Posterior cingulate gyrus (tissue), 11 donors: ENCODE results near the gene WEE2.
A peak's percentile ranks its signal among the peaks of the same experiment; 100 is the strongest.
"Not testable (repeated sequence)": the region's sequence is repeated elsewhere in the genome, so short reads cannot be mapped to it uniquely, and the experiment has no call there.

ENCODE experiments used
- DNase-seq, 10 donors: peaks; one replicate each; pipeline versions ENCODE4 v3.0.0 to v3.0.0-alpha.2; 2020 to 2021; ENCODE audit warnings: mixed read lengths in 3 of 10
- intact Hi-C: fragments of 100-400 bp; cut with DNase I; formaldehyde crosslinking; loops from one replicate; pipeline ENCODE4 v1.15.1; 2023

WEE2 gene

DNA sequence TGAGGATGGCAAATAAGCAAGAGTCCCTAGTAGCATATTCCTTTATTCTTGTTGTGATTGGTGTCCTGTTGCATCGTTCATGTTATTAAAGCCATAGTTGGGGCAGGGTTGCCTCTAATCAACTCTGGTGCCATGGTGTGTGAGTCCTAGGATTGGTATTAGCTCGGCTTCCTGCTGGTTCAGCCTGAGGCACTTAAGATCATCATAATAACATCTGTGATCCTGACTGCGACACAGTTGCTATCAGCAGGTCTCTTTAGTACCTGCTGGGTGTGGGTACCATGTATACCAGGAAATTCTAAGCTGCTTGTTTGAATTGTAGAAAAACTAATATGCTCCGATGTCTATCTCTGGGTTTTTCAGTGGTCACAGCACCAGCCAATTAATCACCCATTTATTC lies 1.6 kb downstream of the WEE2 start:
- intact Hi-C loops, result no loop called here
- no peak for DNase-seq

DNA sequence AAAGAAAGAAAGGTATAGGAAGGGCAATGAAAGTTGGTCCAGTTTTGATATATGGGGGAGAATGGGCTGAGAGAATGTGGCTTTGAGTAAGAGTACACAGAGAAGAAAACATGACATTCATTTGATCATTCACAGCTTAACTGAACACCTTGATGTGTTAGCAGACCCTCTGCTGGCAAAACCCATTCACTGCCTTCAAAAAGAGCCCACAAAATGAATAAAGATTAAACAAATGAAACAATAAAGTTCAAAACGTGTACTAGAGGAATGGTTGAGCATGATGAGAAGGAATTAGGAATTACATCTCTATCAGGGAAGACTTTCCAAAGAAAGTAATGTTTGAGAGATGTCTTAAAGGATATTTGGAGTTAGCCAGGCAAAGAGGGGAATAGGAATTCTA lies 2.1 kb downstream of the WEE2 start:
- intact Hi-C loops, result no loop called here
- DNase-seq, result no peak

DNA sequence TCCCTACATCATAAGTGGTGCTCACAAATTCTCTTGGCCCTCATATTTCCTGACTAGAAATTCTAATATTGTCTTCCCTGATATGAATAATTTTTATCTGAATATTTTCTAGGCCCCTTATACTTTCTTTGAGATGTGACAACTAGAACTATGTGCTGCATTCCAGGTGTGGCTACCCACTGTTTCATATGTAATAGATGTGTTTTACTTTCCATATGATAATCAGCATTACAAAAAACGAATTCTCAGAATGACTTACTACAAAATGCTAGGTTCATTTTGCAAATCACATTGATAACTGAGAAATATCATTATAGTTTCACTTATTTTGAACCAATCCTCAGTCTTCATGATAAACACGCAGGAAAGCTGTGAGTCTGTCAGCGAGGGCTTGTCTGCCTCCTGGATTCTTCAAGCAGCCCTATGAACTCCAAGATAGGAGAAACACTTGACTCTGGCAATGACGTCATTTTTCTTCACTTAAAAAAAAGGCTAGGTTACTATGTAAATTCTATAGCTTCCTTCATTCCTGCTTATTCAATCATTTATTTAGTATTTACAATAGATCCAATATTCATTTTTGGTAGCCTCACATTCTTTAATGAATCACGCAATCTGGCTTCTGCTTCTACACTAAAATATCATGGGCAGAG lies 4.6 kb downstream of the WEE2 start:
- no peak for DNase-seq
- intact Hi-C loops, result no loop called here

DNA sequence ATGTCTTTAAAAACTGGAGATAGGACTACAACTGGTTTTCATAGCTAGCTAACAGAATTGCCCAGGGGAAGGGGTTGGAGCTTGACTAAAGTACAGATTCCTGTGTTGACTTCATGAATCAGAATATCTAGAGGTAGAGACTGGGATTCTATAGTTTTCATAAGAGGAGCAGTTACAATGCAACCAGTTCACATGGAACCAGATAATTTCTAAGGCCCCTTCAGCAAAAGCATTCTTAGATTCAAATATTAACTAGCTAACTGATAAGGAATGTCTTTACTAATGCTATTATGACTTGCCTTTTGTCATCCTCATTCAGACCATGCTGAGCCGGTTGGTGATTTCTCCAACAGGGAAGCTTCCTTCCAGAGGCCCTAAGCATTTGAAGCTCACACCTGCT lies 5.7 kb downstream of the WEE2 start:
- intact Hi-C loops, result no loop called here
- DNase-seq, result no peak

DNA sequence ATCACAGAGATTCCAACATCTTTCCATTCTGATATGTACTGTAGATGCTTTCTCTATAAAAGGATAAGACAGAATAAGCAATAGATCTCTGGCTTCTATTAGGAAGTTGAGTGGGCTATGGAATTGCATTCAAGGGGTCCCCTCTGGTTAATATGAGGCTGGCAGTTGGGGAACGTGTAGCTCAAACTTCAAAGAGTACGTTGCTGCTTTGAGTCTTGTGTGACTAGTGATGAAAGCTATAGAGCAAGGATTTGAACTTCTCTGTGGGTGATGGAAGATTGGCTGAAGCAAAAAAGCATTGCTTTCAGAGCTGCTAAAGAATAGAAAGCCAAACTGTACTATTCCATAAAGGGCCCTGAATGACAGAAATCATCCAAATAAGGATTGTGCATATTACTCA lies 6.4 kb downstream of the WEE2 start:
- no peak for DNase-seq
- intact Hi-C loops, result no loop called here

DNA sequence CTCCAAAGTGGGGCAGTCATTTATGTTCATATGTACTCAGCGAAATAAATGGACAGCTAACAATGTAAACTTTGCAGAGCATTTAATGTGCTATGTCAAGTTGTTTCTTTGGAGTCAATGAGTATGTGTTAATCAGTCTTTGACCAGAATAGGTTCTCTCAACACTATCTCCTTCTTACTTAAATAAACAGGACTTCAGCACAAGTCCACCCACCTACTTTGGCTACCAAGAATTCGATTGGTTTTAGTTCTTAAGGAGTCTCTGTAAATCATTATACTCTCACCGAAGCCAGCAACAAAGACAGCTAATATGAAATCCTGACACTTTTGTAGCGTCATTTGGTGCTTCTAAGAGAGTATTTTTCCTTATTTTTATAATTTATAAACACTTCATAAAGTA lies 6.9 kb downstream of the WEE2 start:
- intact Hi-C loops, result no loop called here
- no peak for DNase-seq

DNA sequence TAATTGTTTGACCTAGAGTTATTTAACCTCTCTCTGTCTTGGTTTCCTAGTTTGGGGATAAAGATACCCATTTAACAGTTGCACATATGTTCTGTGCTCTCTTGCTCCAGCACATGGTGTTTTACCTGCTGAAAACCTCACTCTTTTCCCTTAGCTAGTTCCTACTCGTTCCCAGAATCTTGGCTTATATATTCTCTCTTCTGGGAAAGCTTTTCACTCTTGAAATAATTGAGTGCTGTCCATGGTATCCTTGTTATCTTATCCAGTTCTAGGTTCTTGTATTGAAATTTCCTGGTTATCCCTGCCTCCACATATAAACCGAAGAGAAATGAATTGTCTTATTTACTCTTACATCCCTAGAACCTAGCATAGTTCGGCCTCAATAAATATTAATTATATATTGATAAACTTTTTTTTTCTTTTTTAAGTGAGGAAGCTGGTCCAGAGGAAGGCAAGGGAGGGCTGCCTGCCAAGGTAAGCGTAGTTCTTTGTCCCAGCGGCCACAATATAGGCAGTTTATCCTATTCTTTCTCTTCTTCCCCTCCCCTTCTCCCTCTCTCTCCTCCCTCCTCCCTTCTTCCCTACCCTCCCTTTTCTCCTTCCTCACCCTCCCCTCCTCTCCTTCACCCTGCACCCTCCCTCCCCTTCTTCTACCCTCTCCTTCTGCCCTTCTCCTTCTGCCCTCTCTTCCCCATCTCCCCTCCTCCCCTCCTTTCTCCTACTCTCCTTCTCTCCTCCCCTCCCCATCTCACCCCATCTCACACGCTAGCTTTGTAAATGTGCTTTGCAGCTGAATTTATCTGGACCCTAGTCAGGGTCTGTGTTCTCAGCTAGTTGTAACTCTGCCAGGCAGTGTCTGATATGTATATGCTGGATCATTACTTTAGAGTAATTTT lies 7.9 kb downstream of the WEE2 start:
- intact Hi-C loops, result no loop called here
- no peak for DNase-seq

DNA sequence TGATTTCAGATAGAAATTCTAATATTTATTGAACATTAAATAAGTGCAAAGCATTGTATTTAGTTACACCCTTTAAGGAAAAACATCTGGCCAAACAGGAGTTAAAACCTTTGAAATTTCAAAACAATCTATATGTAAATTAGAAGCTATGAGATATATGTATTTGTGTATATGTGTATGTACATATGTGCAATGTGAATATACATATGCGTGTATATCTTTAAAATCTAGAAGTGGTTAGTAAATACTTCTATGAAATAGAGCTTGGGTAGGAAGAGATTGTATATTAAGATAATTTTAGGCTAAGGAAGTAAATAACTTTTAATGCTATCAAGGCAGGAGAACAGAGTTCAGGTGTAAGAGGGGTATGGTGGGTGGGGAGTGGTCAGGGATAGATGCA lies 9.3 kb downstream of the WEE2 start:
- no peak for DNase-seq
- intact Hi-C loops, result no loop called here

DNA sequence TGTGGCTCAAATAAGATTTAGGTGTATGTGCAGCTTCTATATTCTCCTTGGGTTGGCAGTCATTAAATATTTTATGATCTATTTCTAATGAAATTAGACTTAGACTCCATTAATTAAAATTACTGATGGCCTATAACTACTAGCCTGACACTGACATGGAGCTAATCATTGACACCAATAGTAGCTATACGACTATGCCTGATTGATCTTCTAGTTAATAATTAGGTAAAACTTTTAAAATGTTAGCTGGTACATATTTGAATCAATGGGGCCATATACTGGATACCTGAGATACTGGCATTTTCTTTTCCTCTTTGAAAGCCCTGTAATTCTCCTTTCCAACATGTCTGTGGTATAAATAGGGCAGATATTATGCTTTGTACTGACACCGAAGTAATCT lies 14.4 kb downstream of the WEE2 start:
- intact Hi-C loops, result no loop called here
- no peak for DNase-seq

DNA sequence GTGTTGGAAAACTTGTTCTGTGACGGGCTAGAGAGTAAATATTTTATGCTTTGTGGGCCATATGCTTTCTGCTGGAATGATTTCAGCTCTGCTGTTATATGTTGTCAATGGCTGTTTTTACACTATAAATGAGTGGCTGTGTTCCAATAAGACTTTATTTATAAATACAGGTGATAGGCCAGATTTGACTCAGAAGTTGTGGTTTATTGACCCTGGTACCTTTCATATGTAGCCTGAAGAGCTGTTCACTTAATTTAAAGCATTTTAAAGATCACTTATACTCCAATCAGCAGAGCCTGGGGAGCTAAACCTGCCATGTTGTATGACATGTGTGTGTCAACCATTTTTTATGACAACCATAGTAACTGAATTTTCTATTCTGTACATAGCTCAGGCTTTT lies 20.9 kb downstream of the WEE2 start:
- no peak for DNase-seq
- intact Hi-C loops, result no loop called here

DNA sequence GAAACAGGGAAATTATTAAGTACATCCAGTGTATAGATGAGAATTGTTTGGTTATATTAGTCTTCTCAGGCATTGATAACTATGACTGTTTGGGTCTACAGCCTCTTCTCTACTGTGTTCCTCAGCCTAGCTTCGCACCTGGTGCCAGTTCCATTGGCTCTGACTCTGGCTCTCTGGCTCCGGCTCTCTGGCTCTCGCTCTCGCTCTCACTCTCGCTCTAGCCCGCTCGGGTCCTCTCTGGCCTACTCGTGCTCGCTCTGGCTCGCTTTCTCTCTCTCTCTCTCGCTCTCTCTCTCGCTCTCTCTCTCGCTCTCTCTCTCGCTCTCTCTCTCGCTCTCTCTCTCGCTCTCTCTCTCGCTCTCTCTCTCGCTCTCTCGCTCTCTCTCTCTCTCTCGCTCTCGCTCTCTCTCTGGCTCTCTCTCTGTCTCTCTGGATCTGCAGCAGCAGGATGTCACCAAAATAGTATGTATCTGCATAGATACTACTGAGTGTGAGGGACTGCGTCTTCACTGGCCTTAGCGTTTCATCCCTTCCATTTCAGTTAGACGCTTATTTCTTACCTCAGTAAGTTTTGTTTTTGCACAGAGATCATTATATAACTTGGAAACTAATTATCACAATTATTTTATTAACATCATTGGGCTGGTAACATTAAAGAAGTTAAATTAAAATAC lies 23.5 kb downstream of the WEE2 start:
- intact Hi-C loops, result no loop called here
- peak in 1 of 10 donors; percentile 14 for DNase-seq

DNA sequence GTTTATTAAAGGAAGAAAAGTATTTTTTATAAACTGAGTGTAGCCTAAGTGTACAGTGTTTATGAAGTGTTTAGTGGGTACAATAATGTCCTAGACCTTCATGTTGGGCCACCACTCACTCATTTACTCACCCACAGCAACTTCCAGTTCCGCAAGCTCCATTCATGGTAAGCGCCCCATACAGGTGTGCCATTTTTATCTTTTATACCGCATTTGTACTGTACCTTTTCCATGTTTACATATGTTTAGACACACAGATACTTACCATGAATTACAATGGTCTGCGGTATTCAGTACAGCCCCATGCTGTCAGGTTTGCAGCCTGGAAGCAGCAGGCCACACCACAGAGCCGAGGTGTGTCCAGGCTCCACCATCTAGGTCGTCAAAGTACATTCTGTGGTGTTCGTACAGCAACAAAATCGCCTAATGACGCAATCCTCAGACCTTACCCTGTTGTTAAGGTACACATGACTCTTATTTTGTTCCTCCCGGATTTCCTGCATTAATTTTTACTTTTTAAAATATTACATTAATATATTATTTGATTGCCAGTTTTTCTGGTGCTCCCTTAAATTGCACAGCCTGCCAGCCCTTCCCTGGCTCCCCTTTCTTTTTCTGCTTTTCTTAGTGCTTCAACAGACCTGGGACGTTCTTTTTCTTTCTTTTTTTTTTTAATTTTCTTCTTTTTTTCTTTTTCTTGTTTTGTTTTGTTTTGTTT lies 29.1 kb downstream of the WEE2 start:
- peak in 1 of 10 donors; percentile 63 for DNase-seq
- intact Hi-C loops, result loop anchor here (5.0 kb wide), 1 partner anchor 185 kb away; the partner anchor contains the start of gene AGK

DNA sequence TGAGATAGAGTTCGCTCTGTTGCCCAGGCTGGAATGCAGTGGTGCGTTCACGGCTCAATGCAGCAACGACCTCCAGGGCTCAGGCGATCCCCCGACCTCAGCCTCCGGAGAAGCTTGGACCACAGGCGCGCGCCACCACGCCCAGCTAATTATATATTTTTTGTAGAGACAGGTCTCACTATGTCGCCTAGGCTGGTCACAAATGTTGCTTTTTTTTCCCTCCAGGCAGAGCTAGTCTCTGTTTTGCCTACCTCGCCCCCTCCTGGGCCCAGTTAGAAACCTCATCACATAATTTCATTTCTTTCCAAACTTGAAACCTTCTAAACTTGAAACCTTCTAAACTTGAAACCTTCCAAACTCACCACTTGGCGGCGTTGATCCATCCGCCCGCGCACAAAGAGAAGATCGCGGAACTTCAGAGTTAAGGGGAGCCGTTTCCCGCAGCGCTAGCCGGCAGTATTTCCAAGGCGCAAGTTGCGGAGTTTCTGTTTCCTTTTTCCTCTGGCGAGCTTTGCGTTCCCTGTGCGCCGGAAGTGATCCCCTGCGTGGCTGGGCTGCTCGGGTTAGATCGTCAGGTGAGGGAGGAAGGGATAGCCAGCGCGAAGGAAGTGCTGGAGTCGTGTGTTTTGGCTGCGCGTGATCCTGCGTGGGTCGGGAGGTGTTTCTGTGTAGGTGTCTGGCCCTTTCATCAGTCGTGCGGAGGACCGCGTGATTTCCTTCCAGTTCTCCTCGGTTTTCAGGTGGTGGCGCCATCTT lies 29.9 kb downstream of the WEE2 start, which contains the start of gene SSBP1:
Gene SSBP1 (plus strand): TSS at position 523 of the 756 bp plus-strand sequence. CDS start 809 bp downstream, outside the sequence.
- intact Hi-C loops, result loop anchor here (1.0 to 5.0 kb wide), 3 partner anchors 36 to 186 kb away; partner anchors contain the start of genes AGK and DENND11
- peak; percentile 85 to 98 (median 90) for DNase-seq

DNA sequence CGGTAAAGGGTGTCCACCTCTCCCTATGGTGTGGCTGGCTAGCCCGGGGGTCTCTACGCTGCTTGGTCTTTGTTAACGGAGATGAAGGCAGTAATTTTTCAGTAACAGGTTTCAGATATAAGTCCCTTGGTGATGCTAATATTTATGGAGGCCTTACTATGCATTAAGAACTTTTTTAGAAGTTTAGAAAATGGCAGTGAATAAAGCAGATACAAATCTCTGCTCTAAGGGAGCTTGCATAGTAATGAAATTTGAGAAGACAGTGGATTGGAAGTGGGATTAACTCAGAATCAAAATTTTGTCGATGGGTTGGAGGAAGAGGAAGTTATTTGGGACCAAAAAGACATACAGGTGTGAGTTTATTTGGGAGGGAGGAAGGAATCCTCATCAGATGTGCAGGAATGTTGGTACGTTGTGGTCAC lies 30.4 kb downstream of the WEE2 start:
- intact Hi-C loops, result loop anchor here (1.0 to 5.0 kb wide), 3 partner anchors 36 to 186 kb away; partner anchors contain the start of genes AGK and DENND11
- DNase-seq, result no peak

DNA sequence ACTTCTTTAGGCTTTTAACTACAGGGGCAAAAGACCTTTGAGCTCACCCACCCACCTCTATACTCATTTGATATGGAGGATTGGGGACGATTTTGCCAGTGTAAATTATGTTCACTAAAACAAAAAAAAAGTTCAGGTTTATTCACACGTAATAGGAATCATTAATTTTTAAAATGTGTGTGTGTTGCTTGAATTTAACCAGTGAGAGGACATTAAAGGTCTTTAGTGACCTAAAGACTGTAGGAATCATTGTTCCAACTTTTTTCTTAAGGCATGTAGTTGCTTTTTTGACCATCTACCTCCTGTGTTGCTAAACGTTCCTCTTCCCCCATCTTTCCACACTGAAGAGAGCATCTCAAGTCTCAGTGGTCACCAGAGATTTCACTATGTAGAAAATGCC lies 31.1 kb downstream of the WEE2 start:
- no peak for DNase-seq
- intact Hi-C loops, result loop anchor here (2.0 to 5.0 kb wide), 2 partner anchors 84 to 187 kb away; partner anchors contain the start of gene AGK

DNA sequence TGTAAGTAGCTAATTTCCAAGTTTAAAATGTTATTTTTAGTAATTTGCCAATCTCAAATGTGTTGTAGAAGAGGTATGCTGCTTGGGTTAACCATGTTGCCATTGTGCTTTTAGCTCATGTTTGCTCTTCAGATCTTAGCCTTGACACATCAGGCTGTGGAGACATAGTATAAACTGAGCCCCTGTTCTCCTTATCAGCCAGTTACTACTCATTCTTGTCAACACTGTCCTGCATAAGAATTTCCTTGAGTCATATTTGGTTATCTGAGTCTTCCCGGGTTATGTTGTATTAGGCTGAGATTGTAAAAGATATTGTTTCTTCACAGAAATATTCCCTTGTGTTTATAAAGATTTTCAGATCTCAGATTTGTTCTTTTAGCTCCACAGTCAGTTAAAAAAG lies 34.1 kb downstream of the WEE2 start:
- no peak for DNase-seq
- intact Hi-C loops, result no loop called here

DNA sequence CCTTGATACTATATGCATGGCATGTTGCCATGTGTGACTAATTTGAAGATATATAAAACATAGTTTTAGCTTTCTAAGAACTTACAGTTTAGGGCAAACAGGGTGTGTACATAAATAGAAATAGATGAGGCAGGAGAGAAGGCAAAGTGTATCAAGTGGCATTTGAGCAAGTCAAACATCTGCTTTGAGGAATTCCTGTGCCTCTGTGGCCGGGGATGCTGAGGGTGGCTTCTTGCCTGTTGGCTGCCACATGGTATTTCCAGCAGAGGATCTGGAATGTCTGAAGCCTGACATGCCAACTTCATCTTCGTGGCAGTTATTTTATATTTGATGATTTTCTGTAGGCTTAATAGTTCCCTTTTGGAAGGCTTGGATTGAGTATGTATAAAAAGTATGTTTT lies 36.0 kb downstream of the WEE2 start:
- intact Hi-C loops, result no loop called here
- DNase-seq, result no peak

DNA sequence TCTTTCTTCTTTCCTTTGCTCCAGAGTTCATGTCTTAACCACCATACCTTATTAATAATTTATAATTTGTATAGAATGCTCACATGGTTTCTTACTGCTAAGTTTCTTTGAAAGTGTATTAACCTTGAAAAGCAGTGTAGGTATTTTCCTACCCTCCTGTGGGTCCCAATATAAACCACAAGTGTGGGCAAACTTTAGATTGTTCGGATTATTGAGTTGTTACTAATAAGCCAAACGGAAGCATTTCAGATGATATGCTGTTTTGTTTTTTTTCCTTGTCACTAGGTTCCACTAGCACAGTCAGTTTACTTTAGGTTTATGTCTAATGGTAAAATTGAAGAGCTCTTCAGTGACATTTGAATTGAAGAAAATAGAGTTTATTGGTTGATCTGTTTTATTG lies 40.2 kb downstream of the WEE2 start:
- no peak for DNase-seq
- intact Hi-C loops, result no loop called here

DNA sequence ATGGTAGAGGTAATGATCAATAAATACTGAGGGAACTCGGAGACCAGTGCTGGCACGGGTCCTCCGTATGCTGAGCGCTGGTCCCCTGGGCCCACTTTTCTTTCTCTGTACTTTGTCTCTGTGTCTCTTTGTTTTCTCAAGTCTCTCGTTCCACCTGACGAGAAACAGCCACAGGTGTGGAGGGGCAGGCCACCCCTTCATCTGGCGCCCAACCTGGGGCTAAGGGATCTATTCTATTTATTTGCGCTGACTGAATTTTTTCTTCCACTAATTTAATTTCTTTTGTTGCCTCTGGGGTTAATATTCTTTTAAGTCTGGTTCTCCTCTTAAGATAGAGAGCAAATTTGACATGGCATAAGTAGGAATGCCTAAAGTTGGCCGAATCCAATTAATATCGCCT lies 43.8 kb downstream of the WEE2 start:
- DNase-seq, intact Hi-C loops: not testable (repeated sequence)

DNA sequence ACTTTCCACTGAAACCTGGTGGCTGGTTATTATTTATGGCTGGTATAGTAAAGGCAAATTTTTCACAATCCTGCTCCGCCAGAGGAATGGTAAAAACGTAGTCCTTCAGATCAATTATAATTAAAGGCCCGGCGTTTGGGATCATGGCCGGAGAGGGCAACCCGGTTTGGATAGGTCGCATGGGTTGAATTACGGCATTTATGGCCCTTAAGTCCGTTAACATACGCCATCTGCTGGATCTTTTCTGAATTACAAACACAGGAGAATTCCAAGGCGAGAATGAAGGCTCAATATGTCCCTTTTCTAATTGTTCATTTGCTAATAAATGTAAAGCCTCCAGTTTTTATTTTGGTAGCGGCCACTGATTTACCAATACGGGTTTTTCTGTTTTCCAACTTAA lies 44.5 kb downstream of the WEE2 start:
- DNase-seq, result no peak
- intact Hi-C loops, result no loop called here
